Vagina (tissue), 2 donors: ENCODE measurements around the gene CCBE1. TPM values are rescaled to one million over a fixed set of nuclear protein-coding genes. Genes with fewer than 3 reads are reported as not detected.
"Not testable (repeated sequence)": the region's sequence is repeated elsewhere in the genome, so short reads cannot be mapped to it uniquely, and the experiment has no call there.

Experiments used
- DNase-seq, 2 donors: peaks; one replicate each; pipeline ENCODE4 v3.0.0-alpha.2; 2017; ENCODE audit errors: extremely low spot score in 2 of 2
- H3K27ac ChIP-seq: fragments of 200-600 bp; sonication (generic); one replicate; pipeline ENCODE4 v1.5.1; 2019
- H3K27me3 ChIP-seq: fragments of 200-600 bp; sonication (generic); one replicate; pipeline ENCODE4 v1.5.1; 2019
- H3K36me3 ChIP-seq, 2 donors: fragments of 200-600 bp; sonication (generic); one replicate each; pipeline ENCODE4 v1.5.1; 2017 to 2019
- H3K4me1 ChIP-seq: fragments of 200-600 bp; sonication (generic); one replicate; pipeline ENCODE4 v1.5.1; 2019
- H3K4me3 ChIP-seq, 2 donors: fragments of 200-600 bp; sonication (generic); 1 replicate in 1 of 2; 2 replicates in 1 of 2; pipeline ENCODE4 v1.5.1; 2016 to 2019
- H3K9me3 ChIP-seq: fragments of 200-600 bp; sonication (generic); one replicate; pipeline ENCODE4 v1.5.1; 2019
- POLR2A ChIP-seq, 2 donors: fragments of 450-650 bp; IDR thresholded peaks; one replicate each; pipeline ENCODE4 v1.6.1; 2017; ENCODE audit warnings: antibody characterized with exemption in 2 of 2, mild to moderate bottlenecking in 2 of 2, moderate library complexity in 2 of 2
- POLR2AphosphoS5 ChIP-seq, 2 donors: sonication (generic); formaldehyde crosslinking; IDR thresholded peaks; one replicate each; pipeline ENCODE4 v1.9.0; 2017; ENCODE audit warnings: antibody characterized with exemption in 2 of 2, mild to moderate bottlenecking in 2 of 2, low read depth in 1 of 2; ENCODE audit not compliant: insufficient read depth in 1 of 2
- intact Hi-C: fragments of 100-400 bp; cut with DNase I; formaldehyde crosslinking; loops from one replicate; pipeline ENCODE4 v1.15.1; 2023
- total RNA-seq: library from RNA; depleted of rRNA; stranded (reverse); fragments of >200 nt; gene quantifications from one replicate; pipeline ENCODE4 v1.2.3, GENCODE V29; 2016
- TF ChIP-seq, protein P1 (sequence below), 3 experiments: fragments of 450-650 bp in 2 of 3; fragments of 200-600 bp in 1 of 3; sonication (generic) in 1 of 3; IDR thresholded peaks; one replicate each; pipeline ENCODE4 v1.5.1; 2017 to 2019; ENCODE audit warnings: antibody characterized with exemption in 3 of 3, mild to moderate bottlenecking in 2 of 3, moderate library complexity in 2 of 3

Gene CCBE1
- total RNA-seq, 1 donor from 2014 or later, result 2.9 TPM

DNA sequence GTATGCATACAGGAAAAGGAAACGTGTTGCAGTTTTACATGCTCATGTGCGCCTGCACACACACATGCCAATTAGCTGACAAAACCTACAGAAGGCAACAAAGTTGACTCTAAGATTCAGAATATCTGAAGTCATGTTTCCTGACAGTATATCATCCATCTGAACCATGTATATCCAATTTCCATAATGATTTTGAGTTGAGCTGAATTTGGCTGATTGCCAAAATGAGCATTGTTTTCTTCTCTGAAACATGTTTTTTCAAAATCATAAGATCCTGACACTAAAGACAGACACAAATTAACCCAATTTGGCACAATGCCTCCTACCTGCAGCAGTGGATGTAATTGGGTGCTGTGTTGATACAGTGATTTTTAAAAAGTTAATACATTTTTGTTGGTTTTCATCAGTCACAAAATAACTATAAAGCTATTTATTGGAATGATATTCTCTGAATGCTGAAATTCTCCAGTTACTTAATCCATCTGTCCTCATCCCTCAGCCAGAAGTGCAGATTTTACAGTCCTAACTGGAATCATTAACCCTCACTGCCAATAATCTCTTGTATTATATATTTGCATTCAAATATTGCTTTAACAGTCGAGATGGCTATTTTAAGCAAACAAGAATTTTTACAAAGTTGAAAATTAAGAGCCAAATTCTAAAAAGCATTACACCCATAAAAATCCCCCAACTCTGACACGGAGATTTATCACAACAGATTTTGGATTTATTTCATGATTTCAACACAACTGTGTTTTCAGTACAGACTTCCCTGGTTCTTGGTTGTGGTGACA, 176.5 kb downstream of the CCBE1 start:
- no peak for TF ChIP-seq POLR2A (IDR thresholded peaks at IDR 0.05)
- TF ChIP-seq, protein P1, sequence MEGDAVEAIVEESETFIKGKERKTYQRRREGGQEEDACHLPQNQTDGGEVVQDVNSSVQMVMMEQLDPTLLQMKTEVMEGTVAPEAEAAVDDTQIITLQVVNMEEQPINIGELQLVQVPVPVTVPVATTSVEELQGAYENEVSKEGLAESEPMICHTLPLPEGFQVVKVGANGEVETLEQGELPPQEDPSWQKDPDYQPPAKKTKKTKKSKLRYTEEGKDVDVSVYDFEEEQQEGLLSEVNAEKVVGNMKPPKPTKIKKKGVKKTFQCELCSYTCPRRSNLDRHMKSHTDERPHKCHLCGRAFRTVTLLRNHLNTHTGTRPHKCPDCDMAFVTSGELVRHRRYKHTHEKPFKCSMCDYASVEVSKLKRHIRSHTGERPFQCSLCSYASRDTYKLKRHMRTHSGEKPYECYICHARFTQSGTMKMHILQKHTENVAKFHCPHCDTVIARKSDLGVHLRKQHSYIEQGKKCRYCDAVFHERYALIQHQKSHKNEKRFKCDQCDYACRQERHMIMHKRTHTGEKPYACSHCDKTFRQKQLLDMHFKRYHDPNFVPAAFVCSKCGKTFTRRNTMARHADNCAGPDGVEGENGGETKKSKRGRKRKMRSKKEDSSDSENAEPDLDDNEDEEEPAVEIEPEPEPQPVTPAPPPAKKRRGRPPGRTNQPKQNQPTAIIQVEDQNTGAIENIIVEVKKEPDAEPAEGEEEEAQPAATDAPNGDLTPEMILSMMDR (IDR thresholded peaks at IDR 0.05), result no peak
- TF ChIP-seq POLR2AphosphoS5 (IDR thresholded peaks at IDR 0.05; ENCODE audit: insufficient read depth in 1 of 2, low read depth in 1 of 2), result no peak
- Histone ChIP-seq H3K27me3 (no peaks in the 10 kb centered on the region), H3K9me3 (no peaks in the 10 kb centered on the region), H3K4me1 (peaks cover 4% of the 10 kb centered on the region), H3K36me3 (no peaks in the 10 kb centered on the region), H3K4me3 (no peak overlapping the region), H3K27ac (no peak overlapping the region)
- intact Hi-C loops, result no loop called here
- DNase-seq, result no peak

DNA sequence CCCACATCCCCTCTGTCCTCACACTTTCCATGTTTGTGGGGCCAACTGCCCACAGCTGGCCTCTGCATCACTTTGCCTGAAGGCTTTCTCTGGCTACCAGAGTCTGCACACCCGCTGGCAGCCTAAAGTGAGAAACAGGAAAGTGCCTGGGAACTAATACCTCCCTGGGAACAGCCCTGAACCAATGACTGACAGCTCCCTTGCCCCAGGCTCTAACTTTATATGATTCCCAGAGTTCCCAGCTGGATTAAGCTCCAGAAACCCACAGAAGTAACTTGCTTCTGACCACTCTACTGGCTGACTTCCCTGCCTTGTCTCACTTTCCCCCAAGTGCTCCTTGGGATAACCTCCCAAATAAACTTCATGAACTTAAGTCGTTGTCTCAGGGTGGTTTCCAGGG, 178.5 kb downstream of the CCBE1 start:
- H3K27ac ChIP-seq, result no peak overlapping the region
- peaks cover 25% of the 10 kb centered on the region for H3K4me1 ChIP-seq
- no peaks in the 10 kb centered on the region for H3K27me3 ChIP-seq
- no peak for DNase-seq
- intact Hi-C loops, result no loop called here
- TF ChIP-seq POLR2AphosphoS5 (IDR thresholded peaks at IDR 0.05; ENCODE audit: insufficient read depth in 1 of 2, low read depth in 1 of 2) (no peak), POLR2A (IDR thresholded peaks at IDR 0.05) (no peak)
- TF ChIP-seq, protein P1 (IDR thresholded peaks at IDR 0.05), result no peak
- no peak overlapping the region for H3K4me3 ChIP-seq
- no peaks in the 10 kb centered on the region for H3K36me3 ChIP-seq
- H3K9me3 ChIP-seq, result no peaks in the 10 kb centered on the region

DNA sequence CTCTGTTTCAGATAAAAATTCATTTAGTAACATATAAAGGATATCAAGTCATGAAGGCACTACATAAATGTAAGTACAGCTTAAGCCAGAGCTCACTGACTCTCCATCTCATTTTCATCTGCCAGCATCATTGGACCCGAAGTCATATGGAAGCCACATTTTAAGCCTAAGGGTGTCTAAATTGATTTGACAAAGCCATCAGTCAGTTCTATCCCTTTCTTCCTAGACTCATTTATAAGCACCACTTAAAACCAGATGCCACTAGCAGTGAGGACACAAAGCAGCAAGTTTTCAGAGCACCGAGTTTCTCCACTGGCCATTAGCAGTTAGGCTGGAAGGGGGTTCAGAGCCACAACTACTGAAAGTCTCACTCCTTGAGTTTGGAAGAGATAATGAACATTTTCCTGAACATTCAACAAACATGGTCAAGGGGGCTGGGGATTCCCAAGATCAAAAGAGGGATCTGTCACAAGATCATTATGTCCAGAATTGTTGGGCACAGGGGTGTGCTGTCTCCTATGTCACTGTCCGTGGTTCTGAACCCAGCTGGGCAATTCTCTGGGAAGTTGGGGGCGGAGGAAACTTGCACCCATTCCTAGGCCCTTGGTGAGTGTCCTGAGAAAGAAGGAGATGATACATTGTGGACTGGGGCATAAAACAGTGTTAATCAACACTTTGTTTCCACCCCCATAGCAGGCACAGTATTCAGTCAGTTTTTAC, 179.6 kb downstream of the CCBE1 start:
- no peaks in the 10 kb centered on the region for H3K27me3 ChIP-seq
- H3K4me1 ChIP-seq, result peaks cover 27% of the 10 kb centered on the region
- H3K4me3 ChIP-seq, result no peak overlapping the region
- H3K9me3 ChIP-seq, result no peaks in the 10 kb centered on the region
- DNase-seq, result no peak
- H3K27ac ChIP-seq, result no peak overlapping the region
- TF ChIP-seq POLR2A (IDR thresholded peaks at IDR 0.05), result no peak
- TF ChIP-seq POLR2AphosphoS5 (IDR thresholded peaks at IDR 0.05; ENCODE audit: insufficient read depth in 1 of 2, low read depth in 1 of 2), result no peak
- TF ChIP-seq, protein P1 (IDR thresholded peaks at IDR 0.05), result no peak
- no peaks in the 10 kb centered on the region for H3K36me3 ChIP-seq
- intact Hi-C loops, result no loop called here

DNA sequence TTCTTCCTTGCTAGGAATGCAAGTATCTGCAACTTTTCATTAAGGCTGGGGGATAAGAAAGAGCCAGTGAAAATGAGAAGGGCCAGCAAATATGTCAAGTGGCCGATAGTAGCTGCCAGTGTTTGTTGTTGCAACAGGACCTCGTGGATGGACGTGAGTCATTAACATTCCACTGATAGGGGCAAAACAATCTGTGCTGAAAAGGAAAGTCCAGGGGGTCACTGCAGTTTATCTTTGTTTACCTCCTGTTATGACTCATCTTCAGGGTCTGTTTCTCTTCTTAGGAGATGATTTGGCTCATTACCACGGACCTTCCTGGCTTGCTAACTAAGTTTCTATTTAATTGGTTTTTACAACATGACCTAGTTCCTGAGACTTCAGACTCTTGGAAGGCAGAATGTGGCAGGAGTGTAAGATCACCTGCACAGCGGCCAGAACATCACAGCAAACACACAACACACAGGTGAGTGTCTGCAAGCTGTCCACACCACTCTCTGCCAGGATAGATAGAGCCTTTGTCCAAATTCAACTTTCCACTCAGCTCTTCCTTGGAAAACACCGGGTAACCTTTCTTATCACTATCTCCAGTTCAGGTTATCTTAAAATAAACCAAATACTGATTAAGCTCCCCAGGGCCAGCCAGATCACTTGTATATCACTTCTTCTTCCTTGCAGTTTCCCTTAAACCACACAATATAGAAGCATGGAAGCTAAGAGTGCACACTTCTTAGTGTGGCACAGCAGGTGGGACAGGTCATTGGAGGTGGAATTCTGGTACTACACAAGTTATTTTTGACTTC, 180.7 kb downstream of the CCBE1 start:
- Histone ChIP-seq H3K4me1 (peaks cover 37% of the 10 kb centered on the region), H3K27me3 (no peaks in the 10 kb centered on the region), H3K27ac (no peak overlapping the region), H3K4me3 (no peak overlapping the region), H3K9me3 (no peaks in the 10 kb centered on the region), H3K36me3 (no peaks in the 10 kb centered on the region)
- peak in 1 of 2 donors; percentile 34 for DNase-seq
- peak in 1 of 2 donors; percentile 42 for TF ChIP-seq POLR2AphosphoS5 (IDR thresholded peaks at IDR 0.05; ENCODE audit: insufficient read depth in 1 of 2, low read depth in 1 of 2)
- TF ChIP-seq, protein P1 (IDR thresholded peaks at IDR 0.05), result no peak
- intact Hi-C loops, result no loop called here

DNA sequence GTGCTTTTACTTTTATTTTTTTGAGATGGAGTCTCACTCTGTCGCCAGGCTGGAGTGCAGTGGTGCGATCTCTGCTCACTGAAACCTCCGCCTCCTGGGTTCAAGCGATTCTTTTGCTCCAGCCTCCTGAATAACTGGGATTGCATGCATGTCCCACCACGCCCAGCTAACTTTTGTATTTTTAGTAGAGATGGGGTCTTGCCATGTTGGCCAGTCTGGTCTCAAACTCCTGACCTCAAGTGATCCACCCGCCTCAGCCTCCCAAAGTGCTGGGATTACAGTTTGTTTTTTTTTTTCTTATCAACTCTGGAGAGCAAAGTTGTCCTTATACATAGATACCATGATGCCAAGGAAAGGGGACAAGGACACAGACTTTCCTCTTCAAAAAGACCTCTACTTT, 181.3 kb downstream of the CCBE1 start:
- H3K27ac ChIP-seq, intact Hi-C loops, H3K27me3 ChIP-seq, H3K4me3 ChIP-seq, H3K9me3 ChIP-seq, H3K36me3 ChIP-seq: not testable (repeated sequence)
- peak in 1 of 2 donors; percentile 37 for DNase-seq
- H3K4me1 ChIP-seq, result peaks cover 37% of the 10 kb centered on the region
